Stimulated activated naive CD4-positive, alpha-beta T cell treated with Interleukin-2 at 50 U/mL for 16 hours (primary cell): ENCODE data around the gene MYO1E.

Experiments
- DNase-seq: peaks from one replicate; lab custom pipeline; 2025; lab: John Stamatoyannopoulos, UW

Gene MYO1E

DNA sequence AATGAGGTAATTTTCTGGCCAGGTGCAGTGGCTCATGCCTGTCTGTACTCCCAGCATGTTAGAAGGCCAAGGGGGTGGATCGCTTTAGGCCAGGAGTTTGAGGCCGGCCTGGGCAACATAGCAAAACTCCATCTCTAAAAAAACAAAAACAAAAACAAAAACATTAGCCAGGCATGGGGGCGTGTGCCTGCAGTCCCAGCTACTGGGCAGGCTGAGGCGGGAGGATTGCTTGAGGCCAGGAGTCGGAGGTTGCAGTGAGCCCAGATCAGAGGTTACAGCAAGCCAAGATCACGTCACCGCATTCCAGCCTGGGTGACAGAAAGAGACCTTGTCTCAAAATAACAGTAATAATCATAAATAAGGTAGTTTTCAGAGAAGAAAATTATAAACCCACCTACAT is 110.4 kb downstream of the MYO1E start:
- DNase-seq, result no peak

DNA sequence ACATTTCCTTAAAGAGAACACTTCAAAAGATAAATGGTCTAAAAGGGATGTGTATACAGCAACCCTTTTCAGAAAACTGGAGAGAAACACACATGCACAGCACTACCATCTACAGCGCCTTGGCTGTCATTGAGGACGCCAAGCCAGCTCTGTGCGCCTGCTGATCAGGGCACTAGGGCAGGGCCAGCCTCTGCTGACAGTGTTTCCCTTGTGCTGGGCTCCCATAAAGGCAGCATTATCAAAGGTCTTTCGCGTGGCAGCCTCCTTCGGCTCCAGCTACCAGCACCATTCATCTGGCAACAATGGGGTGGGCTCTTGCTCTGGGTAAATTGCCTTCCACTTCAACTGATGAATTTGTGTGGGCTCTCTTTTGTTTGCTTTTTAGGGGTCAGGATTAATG is 112.6 kb downstream of the MYO1E start:
- no peak for DNase-seq

GRCh38 chr15:59259137-59259943 is 113.3 kb downstream of the MYO1E start:
- DNase-seq, result no peak

GRCh38 chr15:59258317-59258716 is 114.4 kb downstream of the MYO1E start:
- no peak for DNase-seq

DNA sequence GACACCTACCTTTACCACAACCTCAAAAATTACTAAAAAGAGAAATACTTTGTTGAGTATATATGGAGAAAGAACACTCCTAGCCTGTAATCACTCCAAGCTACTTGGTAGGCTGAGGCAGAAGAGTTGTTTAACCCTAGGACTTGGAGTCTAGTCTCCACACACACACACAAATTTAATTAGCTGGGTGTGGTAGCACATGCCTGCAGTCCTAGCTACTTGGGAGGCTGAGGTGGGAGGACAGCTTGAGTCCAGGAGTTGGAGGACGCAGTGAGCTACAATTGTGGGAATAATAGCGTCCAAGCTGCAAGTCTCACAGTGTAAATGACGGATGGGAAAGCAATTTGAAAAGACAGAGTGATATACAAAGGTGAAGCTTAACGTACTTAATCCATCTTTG is 115.5 kb downstream of the MYO1E start:
- no peak for DNase-seq

DNA sequence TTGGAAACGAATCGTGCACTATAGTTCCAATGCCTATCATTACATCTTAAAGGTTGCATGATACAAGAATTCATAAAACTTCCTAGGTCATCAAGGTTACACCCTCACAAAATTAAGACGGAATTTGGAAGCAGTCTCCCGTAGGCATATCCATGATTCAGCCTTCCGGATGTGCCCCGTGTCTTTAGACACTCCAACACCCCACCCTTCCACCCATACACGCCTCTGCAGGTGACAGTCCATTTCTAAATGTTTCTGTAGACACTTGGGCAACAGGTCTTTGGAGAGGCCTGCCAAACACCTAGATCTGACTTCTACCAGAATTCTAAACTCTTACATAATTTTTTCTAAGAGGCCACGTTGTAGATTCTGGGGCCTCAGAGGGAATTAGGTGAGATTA is 116.2 kb downstream of the MYO1E start:
- no peak for DNase-seq

DNA sequence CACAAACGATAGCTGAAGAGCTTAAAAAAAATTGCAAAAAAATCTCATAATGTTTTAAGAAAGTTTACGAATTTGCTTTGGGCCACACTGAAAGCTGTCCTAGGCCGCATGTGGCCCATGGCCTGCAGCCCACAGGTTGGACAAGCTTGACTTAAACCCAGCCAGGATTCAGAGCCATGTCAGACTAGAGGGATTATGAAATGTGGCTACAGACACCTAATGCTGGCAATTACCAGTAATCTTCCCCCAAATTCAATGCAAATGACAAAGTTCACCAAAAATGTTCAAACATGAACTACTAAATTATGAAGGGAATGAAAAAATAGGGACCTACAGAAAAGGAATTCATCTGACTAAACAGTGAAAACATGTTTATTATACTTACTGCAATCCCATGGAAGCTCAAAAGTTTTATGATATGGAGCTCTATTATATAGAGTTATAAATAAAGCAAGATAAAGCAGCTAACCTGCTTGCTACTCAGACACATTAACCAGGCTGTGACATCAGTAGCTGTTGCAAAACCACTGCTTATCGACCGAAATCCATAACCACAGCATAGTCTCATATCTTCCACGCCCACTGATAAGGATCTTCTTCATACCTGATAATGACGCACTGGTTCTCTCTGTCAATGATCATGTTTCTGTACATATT is 116.9 kb downstream of the MYO1E start:
- peak; percentile 7 for DNase-seq

DNA sequence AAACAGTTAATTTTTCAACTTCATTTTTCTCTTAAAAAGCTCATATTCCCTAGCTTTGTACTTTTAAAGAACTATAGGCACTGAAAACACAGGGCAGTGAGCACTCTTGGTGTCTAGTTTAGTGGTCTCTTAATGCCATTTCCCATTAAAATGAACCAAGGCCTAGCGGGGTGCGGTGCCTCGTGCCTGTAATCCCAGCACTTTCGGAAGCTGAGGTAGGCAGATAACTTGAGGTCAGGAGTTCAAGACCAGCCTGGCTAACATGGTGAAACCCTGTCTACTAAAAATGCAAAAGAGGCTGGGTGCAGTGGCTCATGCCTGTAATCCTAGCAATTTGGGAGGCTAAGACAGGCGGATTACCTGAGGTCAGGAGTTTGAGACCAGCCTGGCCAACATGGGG is 120.5 kb downstream of the MYO1E start:
- DNase-seq, result no peak

DNA sequence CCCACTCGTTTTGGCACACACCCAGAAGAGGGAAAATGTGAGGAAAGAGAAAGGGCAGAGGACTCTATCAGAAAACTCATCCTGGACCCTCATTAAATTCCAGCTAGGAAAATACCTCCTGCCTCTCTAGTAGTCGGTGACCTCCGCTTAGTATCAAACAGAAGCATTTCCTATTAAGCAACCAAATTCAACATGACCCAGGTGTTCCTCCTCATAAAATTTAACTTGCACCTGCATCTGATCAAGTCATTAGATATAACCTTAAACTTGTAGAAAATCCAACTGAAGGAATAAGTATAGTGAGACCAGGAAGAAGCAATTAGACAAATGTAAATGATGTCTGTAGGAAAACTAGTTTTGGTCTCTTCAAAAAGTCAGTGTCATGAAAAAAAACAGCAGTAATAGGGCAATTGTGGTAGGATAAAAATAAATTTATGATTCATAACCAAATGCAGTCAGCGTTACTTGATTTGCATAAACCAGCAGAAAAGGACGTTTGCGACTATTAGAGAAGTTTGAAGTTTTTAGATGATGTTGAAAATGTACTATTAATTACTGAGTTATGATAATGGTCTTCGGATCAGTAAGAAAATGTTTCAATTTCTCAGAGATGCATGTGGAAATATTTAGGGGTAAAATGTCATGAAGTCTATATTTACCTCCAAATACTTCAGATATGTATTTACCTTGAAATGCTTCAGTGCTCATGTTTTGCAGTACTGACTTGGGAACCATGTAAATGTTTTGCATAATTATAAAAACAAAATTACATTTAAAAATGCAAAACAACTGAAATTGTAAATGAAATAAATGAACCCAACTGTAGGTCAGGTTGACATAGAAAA is 121.4 kb downstream of the MYO1E start:
- no peak for DNase-seq

DNA sequence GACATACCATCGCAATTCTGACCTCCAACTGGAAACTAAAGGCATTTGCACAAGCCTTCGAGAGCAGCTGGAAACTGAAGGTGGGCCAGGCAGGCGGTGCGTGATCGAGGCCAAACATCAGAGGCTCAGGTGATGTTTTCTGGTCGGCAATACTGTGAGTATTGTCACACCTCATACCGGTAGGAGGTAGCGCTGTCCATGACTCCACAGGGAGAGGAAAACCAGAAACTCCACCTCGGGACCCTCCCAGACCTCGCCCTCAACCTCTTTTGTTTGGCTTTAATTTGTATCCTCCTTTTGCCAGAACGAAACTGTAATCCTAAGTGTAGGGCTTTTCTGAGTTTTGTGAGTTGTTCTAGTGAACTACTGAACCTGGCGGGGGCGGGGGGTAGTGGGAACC is 122.4 kb downstream of the MYO1E start:
- DNase-seq, result no peak

- no peak for DNase-seq
Measured at GRCh38 chr15:59249816-59250215, 122.9 kb downstream of the MYO1E start.

GRCh38 chr15:59247364-59247763 is 125.3 kb downstream of the MYO1E start:
- DNase-seq, result peak; percentile 21

- DNase-seq, result no peak
Measured at GRCh38 chr15:59245559-59245958, 127.1 kb downstream of the MYO1E start.

- no peak for DNase-seq
Measured at GRCh38 chr15:59244337-59244736, 128.3 kb downstream of the MYO1E start.

- DNase-seq, result no peak
Measured at GRCh38 chr15:59243622-59244021, 129.0 kb downstream of the MYO1E start.

- DNase-seq, result no peak
Measured at GRCh38 chr15:59242649-59243048, 130.0 kb downstream of the MYO1E start.

- DNase-seq, result no peak
Measured at GRCh38 chr15:59240036-59240435, 132.6 kb downstream of the MYO1E start.

DNA sequence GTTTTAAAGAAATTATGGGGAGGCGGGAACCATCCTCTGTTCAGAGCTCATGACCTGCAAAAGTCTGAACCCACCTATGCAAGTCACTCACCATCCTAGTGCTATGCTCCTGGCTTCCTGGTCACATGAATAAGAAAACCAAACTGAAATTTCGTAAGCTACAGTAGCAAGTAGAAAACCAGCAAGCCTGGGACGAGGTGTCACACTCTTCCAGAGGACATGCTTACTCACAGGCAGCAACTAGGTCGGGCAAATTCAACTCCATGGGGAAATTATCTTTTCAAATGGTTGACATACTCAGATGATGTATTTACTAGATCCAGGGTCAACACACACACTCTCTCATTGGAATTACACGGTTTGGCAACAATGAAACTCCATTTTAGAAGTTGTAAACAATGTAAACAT is 134.7 kb downstream of the MYO1E start:
- DNase-seq, result no peak

DNA sequence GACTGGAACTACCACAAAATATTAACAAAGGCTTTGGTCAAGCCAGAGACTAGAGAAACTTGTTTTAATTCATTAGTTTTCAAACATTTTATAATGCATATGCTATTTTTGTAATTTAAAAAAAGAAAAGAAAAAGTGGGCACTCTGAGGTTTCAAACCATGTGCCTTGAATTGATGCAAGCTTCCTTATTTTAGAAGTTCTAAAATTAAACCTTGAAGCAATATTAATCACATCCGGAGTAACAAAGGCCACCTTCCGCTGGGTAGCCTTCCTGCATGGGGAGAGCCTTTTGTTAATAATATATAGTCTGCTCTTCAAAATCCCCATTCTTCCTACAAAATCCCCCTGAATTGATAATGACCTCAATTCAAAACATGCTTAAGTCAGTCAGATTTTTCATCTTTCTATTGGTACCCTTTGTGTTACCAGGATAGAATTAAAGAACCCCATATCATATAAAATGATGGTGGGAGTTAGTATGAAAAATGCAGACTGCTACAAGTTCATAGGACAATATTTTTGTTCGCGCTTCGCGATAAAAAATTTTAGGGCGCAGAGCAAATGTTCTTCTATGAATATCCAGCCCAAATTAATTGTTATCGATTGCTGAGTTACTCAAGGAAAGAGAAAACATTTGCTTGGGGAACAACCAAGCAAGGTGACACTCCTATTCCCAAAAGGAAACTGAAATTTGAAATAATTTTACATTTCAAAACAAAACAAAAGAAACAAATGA is 135.4 kb downstream of the MYO1E start:
- no peak for DNase-seq

DNA sequence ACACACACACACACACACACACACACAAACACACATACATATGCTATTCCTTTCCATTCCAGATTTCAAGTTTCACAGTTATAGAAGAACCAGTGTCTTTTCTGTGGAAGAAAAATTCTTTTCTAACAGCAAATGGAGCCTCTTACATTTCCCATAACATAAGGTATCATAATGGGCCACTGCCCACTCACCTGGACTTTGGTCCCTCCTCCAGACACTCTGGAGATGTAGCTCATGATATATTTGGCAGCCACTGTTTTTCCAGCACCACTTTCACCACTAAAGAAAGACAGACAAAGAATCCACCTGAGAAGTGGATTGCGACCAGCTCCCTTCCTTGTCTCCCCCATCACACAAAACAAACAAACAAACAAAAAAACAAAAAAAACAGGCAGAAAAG is 136.3 kb downstream of the MYO1E start:
- no peak for DNase-seq

DNA sequence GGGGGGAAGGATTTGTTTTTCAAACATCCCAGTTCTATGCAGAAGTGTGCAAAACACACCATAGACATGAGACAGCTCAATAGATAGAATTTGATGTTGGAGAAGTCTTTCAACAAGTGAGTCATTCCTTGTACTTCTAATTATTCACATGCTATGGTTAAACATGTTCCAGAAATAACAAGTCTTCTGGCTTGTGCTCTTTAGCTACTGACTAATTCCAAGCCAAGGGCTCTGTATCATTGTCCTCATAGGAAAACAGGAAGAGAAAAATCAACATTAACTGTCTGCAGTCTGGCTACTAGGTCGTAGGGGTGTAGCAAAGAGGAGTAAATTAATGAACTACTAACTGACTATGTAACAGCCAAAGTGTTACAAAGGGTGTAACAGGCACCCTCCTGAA is 140.2 kb downstream of the MYO1E start:
- DNase-seq, result no peak

GRCh38 chr15:59230531-59231055 is 142.1 kb downstream of the MYO1E start:
- DNase-seq, result no peak
